COLO668 (cell line): ENCODE results near the gene SMIM10L2A.
"Not testable (repeated sequence)": the region's sequence is repeated elsewhere in the genome, so short reads cannot be mapped to it uniquely, and the experiment has no call there.

Experiments
- DNase-seq: peaks from one replicate; lab custom pipeline; 2025; ENCODE audit not compliant: unreplicated experiment; lab: John Stamatoyannopoulos, UW

The SMIM10L2A gene

DNA sequence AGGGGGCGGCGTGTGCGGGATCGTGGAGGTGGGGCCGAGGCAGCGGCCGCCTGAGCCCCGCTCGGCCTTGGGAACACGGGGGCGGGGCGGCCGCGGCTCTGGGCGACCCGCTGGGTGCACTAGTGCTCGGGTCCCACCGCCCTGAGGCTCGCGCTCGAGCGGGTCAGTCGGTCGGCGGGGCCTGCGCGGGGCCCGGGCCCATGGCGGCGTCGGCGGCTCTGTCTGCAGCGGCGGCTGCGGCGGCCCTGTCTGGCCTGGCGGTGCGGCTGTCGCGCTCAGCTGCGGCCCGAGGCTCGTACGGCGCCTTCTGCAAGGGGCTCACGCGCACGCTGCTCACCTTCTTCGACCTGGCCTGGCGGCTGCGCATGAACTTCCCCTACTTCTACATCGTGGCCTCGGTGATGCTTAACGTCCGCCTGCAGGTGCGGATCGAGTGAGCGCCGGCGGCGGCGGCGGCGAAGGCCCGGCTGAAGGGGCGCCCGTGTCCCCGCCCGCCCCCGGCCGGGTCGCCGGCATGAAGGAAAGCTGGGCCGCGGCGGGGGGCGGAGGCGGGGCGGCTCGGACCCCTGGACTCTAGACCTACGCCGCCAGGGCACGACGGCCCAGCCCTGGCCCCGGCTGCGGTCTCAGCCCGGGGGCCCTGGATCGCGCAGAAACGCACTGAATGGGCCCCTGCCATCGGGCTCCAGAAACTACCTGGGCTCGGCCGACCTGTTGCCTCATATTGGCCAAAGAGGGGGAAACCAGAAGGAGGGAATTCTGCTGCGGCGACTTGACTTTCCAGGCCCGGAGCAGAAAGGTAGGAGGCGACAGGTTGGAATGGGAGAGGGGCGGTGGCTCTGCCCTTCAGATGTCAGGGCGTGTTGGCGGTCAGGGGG lies at the start of gene SMIM10L2A:
Gene SMIM10L2A, plus strand, starts transcription at position 13 of the 878 bp plus-strand sequence. Its CDS starts 188 bp downstream, at position 201.
- peak; percentile 30 for DNase-seq

- DNase-seq: no peak
These were observed 48.4 kb upstream of the SMIM10L2A start for GRCh38 chrX:135373357-135373756.

DNA sequence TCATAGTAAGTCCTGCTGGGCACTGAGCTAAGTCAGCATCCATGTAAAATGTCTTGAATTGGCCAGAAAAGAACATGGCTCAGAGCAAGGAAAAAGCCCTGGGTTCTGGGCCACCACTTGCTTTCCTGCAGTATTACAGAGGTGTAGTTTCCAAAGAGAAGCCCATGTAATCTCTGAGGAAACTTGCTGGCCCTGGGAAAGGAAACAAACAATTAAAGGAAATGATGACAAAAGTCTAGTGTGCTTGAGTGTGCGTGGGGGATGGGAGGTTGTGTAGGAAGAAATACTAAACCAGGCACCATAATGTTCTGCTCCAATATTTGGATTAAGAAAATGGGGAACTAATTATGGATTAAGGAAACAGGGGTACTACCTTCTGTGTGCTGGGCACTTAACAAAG lies 39.5 kb upstream of the SMIM10L2A start:
- DNase-seq: no peak

GRCh38 chrX:135383249-135383648 lies 38.5 kb upstream of the SMIM10L2A start:
- DNase-seq: no peak

DNA sequence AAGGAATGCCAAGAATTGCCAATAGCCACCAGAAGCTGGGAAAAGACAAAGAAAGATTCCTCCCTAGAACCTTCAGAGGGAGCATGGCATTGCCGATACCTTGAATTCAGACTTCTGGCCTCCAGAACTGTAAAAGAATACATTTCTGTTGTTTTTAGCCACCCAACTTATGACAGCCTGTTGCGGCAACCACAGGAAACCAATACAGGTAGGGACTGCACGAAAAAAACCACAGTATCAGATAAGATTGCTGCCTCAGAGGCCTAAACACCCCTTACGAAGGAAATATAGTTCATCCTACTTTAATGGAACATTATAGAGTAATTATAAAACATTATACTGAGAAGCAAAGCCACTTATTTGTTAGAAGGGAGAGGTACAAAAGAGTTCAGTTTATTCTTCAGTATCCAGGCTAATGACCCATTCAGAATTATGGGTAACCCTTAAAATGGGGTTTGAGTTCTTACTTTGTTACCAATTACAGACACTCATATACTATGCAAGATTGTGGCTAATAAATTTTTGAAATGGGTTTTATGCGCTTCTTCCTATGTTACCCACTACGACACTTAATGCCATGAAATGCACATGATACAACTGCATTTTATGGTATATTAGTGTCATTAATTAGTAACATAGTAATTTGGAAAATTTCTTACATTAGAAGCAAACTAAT lies 37.4 kb upstream of the SMIM10L2A start:
- DNase-seq: no peak

DNA sequence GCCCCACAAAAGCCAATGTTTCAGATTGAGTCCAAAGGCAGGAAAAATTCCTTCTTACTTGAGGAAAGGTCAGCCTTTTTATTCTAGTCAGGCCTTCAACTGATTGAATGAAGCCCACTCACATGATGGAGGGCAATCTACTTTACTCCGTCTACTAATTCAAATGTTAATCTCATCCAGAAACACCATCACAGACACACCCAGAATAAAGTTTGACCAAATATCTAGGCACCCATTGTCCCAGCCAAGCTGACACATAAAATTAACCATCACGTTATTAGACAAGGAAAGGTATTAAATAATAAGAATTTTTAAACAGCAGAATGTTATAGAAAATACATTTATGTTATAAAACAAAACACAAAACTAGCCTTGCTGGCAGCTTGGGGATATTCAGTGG lies 32.9 kb upstream of the SMIM10L2A start:
- DNase-seq: no peak

DNA sequence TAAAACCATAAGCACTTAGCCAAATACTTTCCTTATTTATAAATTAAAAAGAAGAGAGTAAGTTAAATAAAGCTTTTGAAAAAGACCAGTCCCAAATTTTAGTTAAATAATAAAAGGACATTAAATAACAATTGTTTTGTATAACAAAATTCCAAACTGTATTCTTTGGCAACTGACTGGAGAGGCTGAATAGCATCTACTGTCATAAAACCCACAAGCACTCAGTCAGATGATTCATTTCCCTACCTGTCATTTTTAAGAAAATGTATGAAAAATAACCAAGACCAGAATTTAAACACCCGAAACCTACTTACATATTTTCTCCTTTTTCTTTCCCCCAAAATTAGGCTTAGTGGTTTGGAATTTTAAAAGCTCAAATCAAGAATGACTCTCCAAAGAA lies 32.5 kb upstream of the SMIM10L2A start:
- no peak for DNase-seq

DNA sequence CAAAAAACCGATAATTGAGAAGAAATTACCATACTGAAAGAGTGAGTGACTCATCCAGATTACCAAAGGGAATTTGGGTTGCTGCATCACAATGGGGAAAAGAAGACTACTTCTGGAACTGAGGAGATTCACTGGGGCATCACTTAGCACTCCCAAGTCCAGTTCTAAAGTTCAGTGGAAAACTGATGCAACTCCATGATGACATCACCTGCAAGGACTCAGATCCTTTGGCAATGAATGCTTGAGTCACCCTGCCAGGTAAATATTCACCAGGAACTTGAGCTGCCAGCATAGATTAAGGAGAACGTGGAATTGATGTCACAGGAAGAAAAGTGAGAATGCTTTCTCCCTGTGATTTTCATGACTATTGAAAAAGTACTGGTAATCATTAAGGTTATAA lies 32.0 kb upstream of the SMIM10L2A start:
- DNase-seq: no peak

DNA sequence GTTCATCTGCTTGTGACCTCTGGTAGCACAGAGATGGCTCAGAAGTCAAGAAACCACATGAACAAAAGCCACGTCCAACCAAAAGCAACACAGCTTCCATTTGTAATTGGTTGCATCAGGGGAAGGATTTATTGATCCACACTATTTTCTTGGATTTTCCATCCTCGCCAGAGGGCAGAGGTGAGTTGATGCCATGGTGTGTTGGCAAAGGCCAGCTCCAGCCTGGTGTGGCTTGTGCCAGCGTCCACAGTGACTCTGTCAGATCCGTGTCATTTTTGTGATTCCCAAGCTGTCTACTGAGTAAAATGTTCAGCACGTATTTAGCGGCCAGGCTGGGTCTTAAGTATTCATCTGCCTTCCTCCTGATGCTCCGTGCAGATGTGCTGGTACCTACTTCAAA lies 30.0 kb upstream of the SMIM10L2A start:
- no peak for DNase-seq

DNA sequence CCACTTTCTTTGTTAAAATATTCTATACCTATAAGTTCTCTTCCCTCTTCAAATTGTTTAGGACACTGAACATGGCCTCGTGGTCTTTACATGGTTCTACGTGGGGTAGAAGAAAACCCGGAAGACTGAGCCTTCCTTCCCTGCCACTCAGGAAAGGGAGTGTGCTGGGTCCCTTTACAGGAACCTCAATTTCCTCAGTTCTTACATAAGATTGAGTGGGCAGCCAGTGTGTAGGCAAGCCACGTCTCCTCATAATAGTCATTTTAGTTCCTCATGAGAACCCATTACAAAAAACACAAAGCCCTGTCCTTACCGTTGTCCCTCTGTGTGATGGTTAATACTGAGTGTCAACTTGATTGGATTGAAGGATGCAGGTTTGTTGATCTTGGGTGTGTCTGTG lies 28.7 kb upstream of the SMIM10L2A start:
- DNase-seq: no peak

DNA sequence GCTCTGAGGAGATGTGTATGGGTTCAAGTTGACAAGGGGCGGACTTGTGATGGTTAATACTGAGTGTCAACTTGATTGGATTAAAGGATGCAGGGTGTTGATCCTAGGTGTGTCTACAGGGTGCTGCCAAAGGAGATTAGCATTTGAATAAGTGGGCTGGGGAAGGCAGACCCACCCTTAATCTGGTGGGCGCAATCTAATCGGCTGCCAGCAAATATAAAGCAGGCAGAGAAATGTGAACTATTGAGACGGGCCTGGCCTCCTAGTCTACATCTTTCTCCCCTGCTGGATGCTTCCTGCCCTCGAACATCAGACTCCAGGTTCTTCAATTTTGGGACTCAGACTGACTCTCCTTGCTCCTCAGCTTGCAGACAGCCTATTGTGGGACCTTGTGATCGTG lies 26.7 kb upstream of the SMIM10L2A start:
- no peak for DNase-seq

DNA sequence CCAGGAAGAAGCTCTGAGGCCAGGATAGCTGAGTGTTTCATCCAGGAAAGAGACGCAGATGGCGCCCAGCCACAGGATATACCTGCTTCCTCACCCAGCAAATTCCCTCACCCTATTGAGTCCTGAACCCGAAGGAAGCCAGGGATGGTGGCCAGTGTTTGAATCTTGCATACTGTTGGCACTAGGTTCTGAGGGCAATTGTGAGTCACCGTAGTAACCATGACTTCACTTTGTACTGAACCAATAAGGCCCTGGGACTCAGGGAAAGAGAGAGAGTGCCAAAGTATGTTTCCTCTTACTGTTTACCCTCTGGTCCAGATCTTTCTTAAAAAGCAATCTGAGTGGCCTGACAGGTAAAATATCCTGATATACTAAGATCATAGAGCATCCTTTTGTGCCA lies 25.6 kb upstream of the SMIM10L2A start:
- no peak for DNase-seq

DNA sequence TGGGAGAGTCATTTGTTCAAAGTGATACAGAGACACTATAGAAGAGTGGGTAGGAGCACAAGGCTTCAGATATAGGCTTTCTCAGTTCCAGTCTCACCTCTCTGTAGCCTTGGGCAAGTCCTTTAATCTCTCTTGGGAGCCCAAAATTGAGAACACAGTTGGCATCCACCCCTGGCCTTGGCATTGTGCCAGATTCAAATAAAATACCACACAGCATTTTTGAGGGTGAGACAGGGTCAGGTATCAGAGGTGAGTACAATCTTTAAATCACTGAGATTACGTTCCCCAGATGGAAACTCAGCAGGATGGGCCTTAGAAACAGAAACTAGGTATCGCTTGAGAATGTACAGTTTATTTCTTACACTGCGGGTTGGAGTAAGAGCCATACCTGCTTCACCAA lies 25.2 kb upstream of the SMIM10L2A start:
- no peak for DNase-seq

DNA sequence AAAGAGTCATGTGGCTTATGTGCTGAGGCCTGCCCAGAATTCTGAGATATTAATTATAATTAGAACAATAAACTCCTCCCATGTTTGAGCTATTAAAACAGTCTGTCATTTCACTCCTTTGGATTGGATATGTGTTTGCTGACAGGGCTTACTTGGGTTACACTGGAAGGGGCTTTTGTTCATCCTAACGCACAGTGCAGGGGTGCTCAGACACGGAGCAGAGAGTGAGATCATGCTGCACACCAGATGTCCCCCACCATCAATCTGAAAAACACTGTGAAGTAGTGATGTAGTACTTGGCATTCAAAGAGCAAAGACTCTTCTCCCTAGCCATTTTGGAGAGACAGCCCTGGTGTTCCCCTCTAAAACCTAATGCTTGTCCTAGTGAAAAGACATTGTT lies 24.1 kb upstream of the SMIM10L2A start:
- no peak for DNase-seq

GRCh38 chrX:135403374-135403773 lies 18.4 kb upstream of the SMIM10L2A start:
- no peak for DNase-seq

GRCh38 chrX:135406428-135406827 lies 15.3 kb upstream of the SMIM10L2A start:
- not testable (repeated sequence) for DNase-seq

GRCh38 chrX:135408794-135409193 lies 12.9 kb upstream of the SMIM10L2A start:
- DNase-seq: no peak

- no peak for DNase-seq
These were observed 10.7 kb upstream of the SMIM10L2A start for GRCh38 chrX:135410861-135411627.

DNA sequence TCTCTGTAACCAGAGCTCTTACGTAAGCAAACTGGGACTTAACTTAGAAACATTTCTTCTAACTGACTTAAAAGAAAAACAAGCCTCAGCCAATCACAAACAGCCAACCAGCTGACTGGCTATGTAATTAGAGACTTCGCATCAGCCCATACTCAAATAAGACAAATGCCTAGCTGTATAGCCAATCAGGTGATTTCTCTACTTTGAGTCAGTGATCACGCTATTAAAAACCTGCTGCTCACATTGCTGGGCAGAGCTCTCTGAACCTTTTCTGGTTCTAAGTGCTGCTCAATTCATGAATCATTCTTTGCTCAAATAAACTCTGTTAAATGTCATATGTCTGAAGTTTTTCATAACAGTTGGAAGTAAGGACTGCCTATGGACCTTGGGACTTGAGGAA lies 9.9 kb upstream of the SMIM10L2A start:
- no peak for DNase-seq

GRCh38 chrX:135416546-135416945 lies 5.2 kb upstream of the SMIM10L2A start:
- DNase-seq: no peak

DNA sequence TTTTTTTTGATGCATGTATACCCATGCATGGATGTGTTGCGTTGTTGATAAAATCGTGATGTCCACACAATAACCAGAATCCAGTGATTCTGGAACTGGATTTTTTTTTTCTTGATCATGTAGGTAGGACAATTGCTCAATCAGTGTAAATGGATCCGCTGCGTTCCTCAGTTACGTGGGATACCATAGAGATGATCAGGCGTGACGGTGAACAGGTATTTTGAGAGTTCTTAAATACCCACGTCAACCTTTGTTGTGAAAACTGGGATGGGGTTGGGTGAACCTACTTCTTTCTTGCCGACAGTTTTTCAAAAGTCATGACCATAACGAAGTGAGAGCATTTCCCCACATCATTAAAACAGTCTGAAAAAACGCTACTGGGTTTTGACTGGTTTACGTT lies 913 bp upstream of the SMIM10L2A start:
- no peak for DNase-seq

- DNase-seq: peak; percentile 72
These were observed 210 bp upstream of the SMIM10L2A start for GRCh38 chrX:135421537-135421931.
